NCI-H1417 (cell line): Measurements from ENCODE around the gene TBX3.

Experiments
- DNase-seq, 3 experiments: peaks; one replicate each; lab custom pipeline; 2025; lab: John Stamatoyannopoulos, UW

Gene TBX3

GRCh38 chr12:114668151-114668885, 15.7 kb downstream of the TBX3 start:
- DNase-seq, result peak; percentile 13 to 95 (median 57)

- DNase-seq, result no peak
Observed at GRCh38 chr12:114667669-114668150, 16.3 kb downstream of the TBX3 start.

GRCh38 chr12:114666746-114667668, 17.0 kb downstream of the TBX3 start:
- DNase-seq, result no peak

DNA sequence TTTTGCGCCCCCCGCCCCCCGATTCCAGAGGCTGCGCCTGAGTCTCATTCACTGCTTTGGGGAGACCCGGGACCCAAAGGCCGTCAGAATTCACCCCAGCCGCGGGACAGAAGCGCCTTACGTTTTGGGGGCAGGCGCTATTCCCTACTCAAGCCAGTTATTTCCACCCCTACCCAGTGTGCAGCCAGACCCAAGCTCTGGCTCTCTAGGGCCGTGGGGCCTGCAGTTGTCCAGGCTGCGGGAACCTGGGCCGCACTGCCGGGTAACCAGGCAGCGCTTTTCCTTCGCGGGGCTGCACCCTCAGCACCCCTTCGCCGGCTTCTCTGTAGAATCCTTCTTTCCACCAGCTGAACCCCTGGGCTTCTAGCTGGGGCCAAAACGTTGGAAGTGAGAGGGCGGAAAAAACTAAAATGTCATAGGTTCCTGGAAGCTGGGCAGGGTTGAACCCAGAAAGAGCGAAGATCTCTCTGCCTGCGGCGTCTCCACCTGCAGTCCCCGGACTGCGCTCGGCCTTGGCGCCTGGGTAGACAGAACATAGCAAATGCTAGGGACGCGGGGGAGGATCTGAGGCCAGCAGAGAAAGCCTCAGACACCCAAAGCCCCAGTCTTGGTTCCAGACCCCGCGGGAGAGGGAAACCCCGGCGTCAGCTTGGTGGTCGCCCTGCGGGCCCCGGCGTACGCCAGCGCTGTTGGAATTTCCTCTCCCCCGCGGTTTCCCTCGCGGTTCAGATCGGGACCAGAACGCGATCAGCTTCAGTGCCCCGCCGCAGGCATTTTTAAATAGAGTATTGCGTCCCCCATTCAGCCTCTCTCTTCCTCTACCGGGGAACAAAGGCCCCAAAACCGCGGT, 18.3 kb downstream of the TBX3 start:
- DNase-seq, result no peak

GRCh38 chr12:114664651-114665320, 19.2 kb downstream of the TBX3 start:
- DNase-seq, result no peak

- peak; percentile 29 to 86 (median 76) for DNase-seq
Observed at GRCh38 chr12:114662512-114663177, 21.3 kb downstream of the TBX3 start.

- DNase-seq, result no peak
Observed at GRCh38 chr12:114661245-114661644, 22.7 kb downstream of the TBX3 start.

DNA sequence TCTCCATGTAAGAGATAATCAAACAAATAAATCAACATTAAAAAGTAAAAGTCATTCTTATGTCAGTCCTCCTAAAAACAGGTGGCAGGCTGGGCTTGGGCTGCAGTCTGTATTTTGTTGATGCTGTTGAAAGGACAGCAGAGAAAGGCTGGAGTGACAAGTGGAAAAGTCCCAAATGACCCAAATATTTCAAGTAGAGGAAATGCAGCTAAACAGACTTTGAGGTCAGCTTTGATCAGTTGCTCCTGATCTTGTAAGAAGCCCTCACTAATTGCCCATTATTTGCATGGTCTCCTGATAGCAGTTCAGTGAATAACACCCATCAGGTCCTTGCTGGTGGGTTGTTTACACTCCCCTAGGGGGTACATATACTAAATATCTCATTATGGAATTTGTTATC, 24.9 kb downstream of the TBX3 start:
- no peak for DNase-seq

DNA sequence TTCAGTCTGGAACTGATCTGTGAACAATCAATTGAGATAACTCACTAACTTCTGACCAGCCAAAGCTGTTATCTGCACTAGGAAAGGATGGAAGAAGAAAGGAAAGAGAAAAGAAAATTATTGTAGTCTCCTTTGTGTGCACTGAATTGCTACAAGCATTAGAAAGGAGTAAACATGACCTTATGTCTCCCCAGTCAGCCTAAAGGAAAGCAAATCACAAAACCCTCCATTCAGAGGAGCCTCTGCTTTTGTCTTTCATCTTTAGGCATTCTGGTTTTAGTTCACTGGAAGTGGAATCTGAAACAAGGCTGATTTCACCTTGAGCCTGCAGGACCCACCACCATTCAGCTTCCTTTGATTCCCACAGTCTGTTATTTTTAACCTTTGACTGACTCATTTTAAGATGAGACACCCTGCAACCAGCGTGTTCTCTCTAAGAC, 26.0 kb downstream of the TBX3 start:
- DNase-seq, result no peak

- no peak for DNase-seq
Observed at GRCh38 chr12:114657597-114657920, 26.4 kb downstream of the TBX3 start.

DNA sequence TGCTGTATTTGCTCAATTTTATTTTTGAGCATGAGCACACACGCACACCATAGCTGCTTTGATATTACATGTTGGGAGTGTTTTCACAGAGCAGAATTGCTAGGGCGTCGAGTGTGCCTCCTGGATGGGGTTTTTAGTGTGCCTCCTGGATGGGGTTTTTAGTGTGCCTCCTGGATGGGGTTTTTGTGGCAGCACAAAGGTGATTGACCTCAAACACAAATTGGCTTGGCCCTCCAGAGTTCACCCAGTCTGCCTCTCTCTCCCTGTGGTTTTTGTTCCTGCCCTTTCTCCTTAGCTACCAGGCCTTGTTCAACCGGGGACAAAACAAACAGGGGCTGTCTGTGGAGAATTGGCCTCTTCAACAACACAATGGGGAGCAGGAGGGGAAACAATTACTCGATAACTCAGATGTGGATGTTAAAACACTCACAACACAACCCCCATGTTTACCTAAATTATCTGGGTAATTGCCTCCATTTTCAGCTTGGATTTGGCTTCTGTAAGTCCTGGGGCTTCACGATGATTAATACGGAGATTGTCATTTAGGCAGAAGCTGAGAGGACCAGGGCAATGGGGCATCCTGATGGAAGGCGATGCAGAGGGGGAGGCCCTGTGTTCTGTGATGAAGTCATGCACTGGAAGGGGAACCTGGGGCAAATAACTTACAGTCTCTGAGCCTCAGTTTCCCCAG, 26.9 kb downstream of the TBX3 start:
- DNase-seq, result peak in 1 of 3 experiments; percentile 28

DNA sequence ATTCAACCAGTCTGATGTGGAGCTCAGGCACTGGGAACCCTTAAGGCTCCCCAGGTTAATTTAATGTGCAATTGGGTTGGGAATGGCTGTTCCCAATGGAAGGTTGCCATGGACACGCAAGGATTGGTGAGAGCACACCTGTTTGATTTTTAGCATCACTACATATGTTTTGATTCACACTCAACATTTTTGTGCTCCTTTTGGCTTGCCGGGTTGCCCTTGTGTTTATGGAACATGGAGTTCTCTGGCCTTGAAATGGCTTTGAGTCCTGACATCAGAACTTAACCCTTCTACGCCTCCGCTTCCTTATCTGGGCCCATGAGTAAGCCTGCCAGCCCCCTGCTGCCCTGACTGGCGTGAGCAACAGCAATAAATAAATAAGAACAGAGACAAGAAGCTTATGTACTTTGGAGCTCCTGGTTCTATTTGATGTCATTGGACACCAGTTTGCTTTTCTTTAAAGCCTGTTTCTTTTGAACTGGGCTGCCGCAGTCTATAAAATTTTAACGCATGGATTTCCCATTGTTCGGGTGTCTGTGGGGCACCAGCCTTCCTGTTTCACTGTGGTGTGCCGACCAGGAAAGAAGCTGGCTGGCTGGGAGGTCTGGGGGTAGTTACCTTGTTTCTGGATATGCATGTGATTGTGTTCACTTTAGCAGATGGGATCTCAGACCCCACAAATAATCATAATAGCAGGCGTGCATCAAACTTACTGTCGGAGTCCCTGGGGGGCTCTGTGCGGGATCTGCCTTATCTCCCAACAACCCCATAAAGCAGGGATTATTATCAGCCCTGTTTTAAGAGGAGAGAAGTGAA, 27.8 kb downstream of the TBX3 start:
- no peak for DNase-seq

DNA sequence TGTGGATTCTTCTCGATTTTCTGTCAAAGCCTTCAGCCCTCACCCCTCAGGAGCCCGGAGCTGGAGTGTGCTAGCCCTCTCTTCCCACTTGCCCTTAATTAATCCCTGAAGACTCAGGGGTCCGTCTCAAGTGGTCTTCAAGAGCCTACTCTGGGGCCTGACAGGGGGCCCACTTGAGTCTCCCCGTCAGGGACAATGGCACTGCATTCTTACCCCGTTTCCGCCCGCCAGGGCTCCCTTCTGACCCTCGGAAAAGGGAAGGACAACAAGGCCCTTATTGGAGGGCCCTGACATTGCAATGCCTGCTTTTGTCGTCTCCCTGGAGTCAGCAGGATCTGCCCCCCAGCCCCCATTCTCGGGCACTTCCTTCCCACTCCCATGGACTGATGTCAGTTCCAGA, 34.4 kb downstream of the TBX3 start:
- DNase-seq, result peak in 1 of 3 experiments; percentile 11

- no peak for DNase-seq
Observed at GRCh38 chr12:114648711-114649110, 35.3 kb downstream of the TBX3 start.

- no peak for DNase-seq
Observed at GRCh38 chr12:114638790-114639435, 45.1 kb downstream of the TBX3 start.

GRCh38 chr12:114636723-114637480, 47.1 kb downstream of the TBX3 start:
- no peak for DNase-seq

DNA sequence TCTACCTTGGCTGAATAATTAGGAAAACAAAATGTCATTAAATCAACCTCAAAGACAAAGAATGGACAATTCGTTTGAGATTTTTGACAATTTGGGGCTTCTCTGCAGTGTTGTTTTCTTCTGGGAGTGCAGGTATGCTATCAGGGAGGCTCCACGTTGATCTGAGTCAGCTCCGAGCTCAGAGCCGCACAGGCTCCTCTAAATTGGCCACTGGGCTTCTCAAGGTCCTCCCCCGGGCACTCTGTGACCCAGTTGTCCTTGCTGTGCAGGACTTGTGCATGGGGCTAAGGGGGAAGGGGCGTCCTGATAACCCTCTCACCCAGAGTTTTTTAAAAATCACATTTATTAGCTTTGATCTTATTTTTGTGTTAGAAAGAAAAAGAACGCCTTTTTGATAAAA, 52.7 kb downstream of the TBX3 start:
- DNase-seq, result no peak

DNA sequence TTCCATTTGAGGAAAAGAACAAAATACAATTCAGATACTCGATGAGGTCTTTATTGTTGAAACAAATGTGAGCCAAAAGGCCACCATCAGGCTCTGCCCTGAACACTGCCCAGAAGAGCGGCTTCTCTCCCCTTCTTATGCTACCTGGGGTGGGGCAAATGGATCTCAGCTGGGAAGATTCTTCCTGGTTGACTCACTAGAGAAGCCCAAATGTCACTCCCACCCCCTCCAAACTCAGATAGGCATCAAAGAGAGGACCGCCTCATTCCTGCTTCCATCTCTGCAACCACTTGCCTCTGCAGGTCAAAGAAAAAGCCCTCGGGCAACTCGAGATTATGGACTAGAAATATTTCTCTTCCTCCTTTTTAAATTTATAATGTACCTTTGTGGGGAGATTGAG, 55.8 kb downstream of the TBX3 start:
- no peak for DNase-seq
